Activated B cell treated with CpG ODN at 0.5 μM for 24 hours (primary cell): ENCODE data around the gene ZNF276. TPM values are rescaled to one million over a fixed set of nuclear protein-coding genes. Genes with fewer than 3 reads are reported as not detected.

ENCODE experiments used
- ATAC-seq: fragments of 200-7000 bp; cut with Tn5 transposase; one replicate; pipeline ENCODE4 v1.10.0; 2021; ENCODE audit warnings: low read depth, mild to moderate bottlenecking, moderate library complexity
- CTCF ChIA-PET: fragments of 350-600 bp; sonication (Branson Sonifier 250); formaldehyde crosslinking; loops from one replicate; lab custom pipeline; 2021; ENCODE audit warnings: antibody characterized with exemption; lab: Charles Lee
- POLR2A ChIA-PET: fragments of 350-600 bp; sonication (Branson Sonifier 250); formaldehyde crosslinking; loops from one replicate; lab custom pipeline; 2021; ENCODE audit warnings: antibody characterized with exemption; lab: Charles Lee
- DNase-seq: peaks from one replicate; pipeline ENCODE4 v3.0.0; 2022
- H3K27ac Mint-ChIP-seq: one replicate; pipeline ENCODE4 v1.8.0; 2020; ENCODE audit warnings: mixed read lengths
- H3K27me3 Mint-ChIP-seq: one replicate; pipeline ENCODE4 v1.8.0; 2021; ENCODE audit warnings: mixed read lengths
- H3K36me3 Mint-ChIP-seq: one replicate; pipeline ENCODE4 v1.8.0; 2021; ENCODE audit warnings: low read depth, mixed read lengths
- H3K4me1 Mint-ChIP-seq: one replicate; pipeline ENCODE4 v1.8.0; 2021; ENCODE audit warnings: mixed read lengths
- H3K4me3 Mint-ChIP-seq: one replicate; pipeline ENCODE4 v1.8.0; 2020; ENCODE audit warnings: mild to moderate bottlenecking, mixed read lengths
- H3K9me3 Mint-ChIP-seq: one replicate; pipeline ENCODE4 v1.8.0; 2020; ENCODE audit warnings: mixed read lengths
- intact Hi-C: fragments of 100-400 bp; cut with micrococcal nuclease; formaldehyde crosslinking; loops from one replicate; pipeline ENCODE4 v1.15.1; 2024
- total RNA-seq: library from RNA; stranded (reverse); gene quantifications from 2 replicates; pipeline ENCODE4 v1.2.3, GENCODE V29; 2022
- TF ChIP-seq, protein P1 (sequence below): fragments of 200-600 bp; IDR thresholded peaks from one replicate; pipeline ENCODE4 v1.8.0; 2022; ENCODE audit warnings: antibody characterized with exemption, mild to moderate bottlenecking

The ZNF276 gene
- total RNA-seq, 1 donor from 2014 or later, result 52.0 TPM

DNA sequence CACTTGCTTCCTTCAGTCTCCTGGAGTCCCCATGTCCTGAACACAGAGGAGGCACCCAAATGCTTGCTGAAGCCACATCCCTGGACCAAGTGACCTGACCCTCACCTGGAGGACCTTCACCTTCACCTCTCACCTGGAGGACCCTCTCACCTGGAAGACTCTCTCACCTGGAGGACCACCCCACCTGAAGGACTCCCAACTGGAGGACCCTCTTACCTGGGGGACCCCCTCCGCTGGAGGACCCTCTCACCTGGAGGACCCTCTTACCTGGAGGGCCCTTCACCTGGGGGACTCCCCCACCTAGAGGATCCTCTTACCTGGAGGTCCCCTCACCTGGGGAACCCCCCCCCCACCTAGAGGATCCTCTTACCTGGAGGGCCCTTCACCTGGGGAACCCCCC lies 35.4 kb upstream of the ZNF276 start:
- peaks cover 15% of the 10 kb centered on the region for H3K36me3 Mint-ChIP-seq
- no peak overlapping the region for H3K27ac Mint-ChIP-seq
- no peaks in the 10 kb centered on the region for H3K27me3 Mint-ChIP-seq
- intact Hi-C loops, result loop anchor here (1.0 to 5.0 kb wide), 4 partner anchors 14 to 186 kb away; partner anchors contain the start of genes TCF25 and ZNF276
- H3K4me3 Mint-ChIP-seq, result peak overlapping the region; percentile 63
- peaks cover 18% of the 10 kb centered on the region for H3K4me1 Mint-ChIP-seq
- TF ChIP-seq, protein P1, sequence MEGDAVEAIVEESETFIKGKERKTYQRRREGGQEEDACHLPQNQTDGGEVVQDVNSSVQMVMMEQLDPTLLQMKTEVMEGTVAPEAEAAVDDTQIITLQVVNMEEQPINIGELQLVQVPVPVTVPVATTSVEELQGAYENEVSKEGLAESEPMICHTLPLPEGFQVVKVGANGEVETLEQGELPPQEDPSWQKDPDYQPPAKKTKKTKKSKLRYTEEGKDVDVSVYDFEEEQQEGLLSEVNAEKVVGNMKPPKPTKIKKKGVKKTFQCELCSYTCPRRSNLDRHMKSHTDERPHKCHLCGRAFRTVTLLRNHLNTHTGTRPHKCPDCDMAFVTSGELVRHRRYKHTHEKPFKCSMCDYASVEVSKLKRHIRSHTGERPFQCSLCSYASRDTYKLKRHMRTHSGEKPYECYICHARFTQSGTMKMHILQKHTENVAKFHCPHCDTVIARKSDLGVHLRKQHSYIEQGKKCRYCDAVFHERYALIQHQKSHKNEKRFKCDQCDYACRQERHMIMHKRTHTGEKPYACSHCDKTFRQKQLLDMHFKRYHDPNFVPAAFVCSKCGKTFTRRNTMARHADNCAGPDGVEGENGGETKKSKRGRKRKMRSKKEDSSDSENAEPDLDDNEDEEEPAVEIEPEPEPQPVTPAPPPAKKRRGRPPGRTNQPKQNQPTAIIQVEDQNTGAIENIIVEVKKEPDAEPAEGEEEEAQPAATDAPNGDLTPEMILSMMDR, result no peak
- DNase-seq (no peak), ATAC-seq (no peak)
- CTCF ChIA-PET, result interaction anchor here (1.0 to 2.1 kb wide), 2 partner anchors 14 to 28 kb away, joined by 3 to 5 read pairs; partner anchors contain the start of genes CHMP1A and SPATA33
- POLR2A ChIA-PET, result interaction anchor here (0.5 to 2.1 kb wide), 13 partner anchors 12 to 710 kb away, joined by 3 to 38 read pairs (median 4); partner anchors contain the start of genes CHMP1A, SPATA33 and TCF25
- H3K9me3 Mint-ChIP-seq, result no peaks in the 10 kb centered on the region

DNA sequence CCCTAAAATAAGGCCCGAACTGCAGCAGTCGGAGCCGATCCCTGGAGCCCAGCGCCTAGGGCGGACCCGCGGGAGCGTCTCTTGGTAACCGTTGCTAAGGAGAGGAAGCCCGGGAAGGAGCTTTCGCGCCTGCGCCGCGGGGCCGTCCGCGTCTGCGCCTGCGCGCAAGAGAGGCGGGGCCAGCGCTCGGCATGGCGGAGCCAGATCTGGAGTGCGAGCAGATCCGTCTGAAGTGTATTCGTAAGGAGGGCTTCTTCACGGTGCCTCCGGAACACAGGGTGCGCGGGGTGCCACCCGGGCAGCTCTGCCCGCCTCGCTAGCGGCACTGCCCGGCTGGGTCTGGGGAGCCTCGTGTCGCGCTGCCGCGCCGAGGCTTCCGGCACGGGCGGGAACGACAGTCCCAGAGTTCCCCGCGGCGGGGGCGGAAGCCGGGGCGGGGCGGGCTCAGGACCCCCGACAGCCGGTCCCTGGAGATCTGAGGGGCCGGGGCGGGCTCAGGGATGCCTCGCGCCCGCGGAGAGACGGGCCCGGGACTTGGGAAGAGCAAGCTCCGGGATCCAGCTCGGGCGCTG lies 34.7 kb upstream of the ZNF276 start, which contains the start of gene CDK10:
Gene CDK10 (plus strand): TSS at position 170 of the 572 bp plus-strand sequence. CDS start 22 bp downstream, at position 192.
- ATAC-seq, result peak; percentile 91
- ChIA-PET POLR2A (interaction anchor here (0.5 to 2.1 kb wide), 16 partner anchors 9 to 710 kb away, joined by 3 to 38 read pairs (median 4); partner anchors contain the start of genes CHMP1A, SPATA33 and TCF25), CTCF (interaction anchor here (1.0 to 2.1 kb wide), 2 partner anchors 14 to 29 kb away, joined by 3 to 5 read pairs; partner anchors contain the start of genes CHMP1A and SPATA33)
- Mint-ChIP-seq H3K9me3 (no peaks in the 10 kb centered on the region), H3K36me3 (peaks cover 19% of the 10 kb centered on the region), H3K27ac (peak within 1 kb of the TSS; percentile 90), H3K4me3 (peak within 1 kb of the TSS; percentile 93), H3K27me3 (no peaks in the 10 kb centered on the region), H3K4me1 (peaks cover 18% of the 10 kb centered on the region)
- DNase-seq, result peak; percentile 98
- intact Hi-C loops, result loop anchor here (1.0 to 5.0 kb wide), 4 partner anchors 14 to 186 kb away; partner anchors contain the start of genes TCF25 and ZNF276
- TF ChIP-seq, protein P1, result no peak

- peaks cover 24% of the 10 kb centered on the region for H3K36me3 Mint-ChIP-seq
- intact Hi-C loops, result loop anchor here (5.0 kb wide), 1 partner anchor 185 kb away; the partner anchor contains the start of gene TCF25
- H3K27me3 Mint-ChIP-seq, result no peaks in the 10 kb centered on the region
- no peaks in the 10 kb centered on the region for H3K9me3 Mint-ChIP-seq
- TF ChIP-seq, protein P1, result no peak
- DNase-seq, result no peak
- peaks cover 18% of the 10 kb centered on the region for H3K4me1 Mint-ChIP-seq
- H3K27ac Mint-ChIP-seq, result peak overlapping the region; percentile 77
- peak; percentile 38 for ATAC-seq
- peak overlapping the region; percentile 93 for H3K4me3 Mint-ChIP-seq
- POLR2A ChIA-PET, result interaction anchor here (0.7 to 2.1 kb wide), 11 partner anchors 9 to 186 kb away, joined by 3 to 38 read pairs (median 3); partner anchors contain the start of genes CHMP1A, SPATA33 and TCF25
- CTCF ChIA-PET, result interaction anchor here (1.0 to 2.1 kb wide), 2 partner anchors 13 to 30 kb away, joined by 3 to 5 read pairs; partner anchors contain the start of genes CHMP1A and SPATA33
These were observed 34.0 kb upstream of the ZNF276 start for GRCh38 chr16:89687092-89687940.

- H3K9me3 Mint-ChIP-seq, result no peaks in the 10 kb centered on the region
- intact Hi-C loops, result loop anchor here (5.0 kb wide), 1 partner anchor 184 kb away; the partner anchor contains the start of gene TCF25
- POLR2A ChIA-PET, result interaction anchor here (0.7 kb wide), 1 partner anchor 27 kb away, joined by 5 read pairs; no protein-coding TSS in a partner anchor
- TF ChIP-seq, protein P1, result no peak
- no peak for DNase-seq
- H3K27me3 Mint-ChIP-seq, result no peaks in the 10 kb centered on the region
- peak overlapping the region; percentile 28 for H3K4me3 Mint-ChIP-seq
- no peak for ATAC-seq
- H3K4me1 Mint-ChIP-seq, result peaks cover 18% of the 10 kb centered on the region
- H3K36me3 Mint-ChIP-seq, result peaks cover 28% of the 10 kb centered on the region
- CTCF ChIA-PET, result no interaction called here
- no peak overlapping the region for H3K27ac Mint-ChIP-seq
These were observed 32.9 kb upstream of the ZNF276 start for GRCh38 chr16:89688395-89688794.
